ENCODE data around the gene SHMT2.
A peak's percentile ranks its signal among the peaks of the same experiment; 100 is the strongest.

Gene SHMT2

DNA sequence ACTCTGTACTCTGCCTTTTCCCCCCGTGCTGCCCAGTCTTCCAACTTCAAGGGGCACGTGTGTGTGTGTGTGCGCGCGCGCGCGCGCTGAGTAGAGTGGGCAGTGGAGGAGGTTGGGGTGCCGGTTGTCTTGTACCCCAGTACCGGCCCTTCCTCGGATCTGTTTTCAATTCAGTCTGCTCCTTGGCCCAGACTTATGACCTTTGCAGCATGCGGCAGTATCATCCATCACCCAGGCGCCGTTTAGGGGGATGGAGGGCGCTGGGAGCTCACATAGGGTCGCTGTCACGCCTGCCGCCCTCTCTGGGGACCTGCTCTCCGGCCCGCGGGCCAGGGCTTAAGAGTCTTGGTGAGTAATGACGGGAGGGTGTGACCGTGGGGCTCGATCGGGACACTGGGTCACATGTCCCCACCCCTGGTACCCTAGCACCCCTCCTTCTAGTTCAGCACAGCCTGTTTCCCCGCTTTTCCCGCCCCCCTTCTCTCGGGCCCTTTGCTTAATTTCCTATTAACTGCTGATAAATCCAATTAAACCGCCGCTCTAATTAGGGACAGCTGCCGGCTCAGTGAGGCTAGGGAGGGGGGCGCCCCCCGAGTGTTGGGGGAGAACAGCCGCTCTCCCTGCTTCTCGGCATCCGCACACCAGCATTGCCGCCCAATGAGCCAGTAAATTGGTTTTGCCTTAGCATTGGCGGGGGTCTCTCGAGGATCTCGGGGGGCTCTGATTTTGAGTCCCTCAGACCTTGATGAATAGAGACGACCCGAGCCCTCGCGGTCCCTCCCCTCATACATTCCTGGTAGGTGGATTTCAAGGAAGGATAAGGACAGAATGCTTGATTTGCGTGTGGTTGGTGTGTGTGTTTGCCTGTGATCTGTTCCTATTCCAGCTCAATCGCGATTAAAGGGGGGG is 12.1 kb downstream of the SHMT2 start:
- DNase-seq: no peak

DNA sequence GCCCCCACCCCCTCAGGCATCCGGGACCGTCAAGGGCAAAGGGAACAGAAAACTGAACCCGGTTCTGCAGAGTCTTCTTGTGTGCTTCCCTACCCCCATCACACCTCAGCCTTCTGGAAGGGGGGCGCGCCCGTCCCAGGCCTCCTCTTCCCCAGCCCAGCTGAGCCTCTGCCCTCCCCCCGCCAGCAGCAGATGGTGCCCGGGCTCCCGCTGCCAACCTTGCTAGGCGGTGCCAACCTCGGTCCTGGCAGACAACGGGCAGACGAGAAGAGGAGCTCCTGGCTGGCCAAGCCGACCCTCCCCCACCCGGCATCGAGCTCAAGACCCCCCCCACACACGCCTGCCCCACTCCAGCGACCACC is 12.8 kb downstream of the SHMT2 start:
- DNase-seq: no peak

DNA sequence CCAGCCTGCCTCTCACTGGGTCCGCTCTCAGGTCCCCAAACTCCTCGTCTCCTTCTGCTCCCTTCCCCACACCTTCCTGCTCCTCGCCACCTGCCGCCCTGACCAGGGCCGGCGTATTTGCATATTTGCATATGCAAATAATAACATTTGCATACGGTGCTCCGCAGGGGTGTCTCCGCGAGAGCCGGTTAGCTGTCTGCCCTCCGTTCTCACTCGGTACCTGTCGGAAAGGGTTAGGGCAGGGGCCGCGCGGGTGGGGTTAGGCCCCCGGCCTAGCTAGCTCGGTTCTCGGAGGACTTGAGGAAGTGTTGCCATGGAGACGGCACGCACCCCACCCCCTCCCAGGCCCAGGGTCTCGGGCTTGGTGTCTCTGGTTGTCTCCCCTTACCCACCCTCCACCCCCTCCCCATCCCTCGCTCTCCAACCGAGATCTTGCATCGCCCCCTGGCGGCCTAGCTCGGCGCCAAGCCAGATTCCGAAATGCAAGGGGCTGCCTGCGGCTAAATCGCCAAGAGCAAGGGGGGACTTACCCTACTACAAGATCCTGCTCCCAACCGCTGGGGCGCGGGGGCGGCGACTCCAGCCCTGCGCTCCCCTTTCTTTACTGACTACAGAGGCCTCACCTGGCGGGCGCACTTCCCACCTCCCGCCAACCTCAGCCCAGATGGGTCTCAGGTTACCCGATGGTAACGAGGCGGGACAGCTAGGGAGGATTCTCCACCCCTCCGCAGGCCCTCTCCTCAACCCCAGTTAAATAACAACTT is 13.4 kb downstream of the SHMT2 start:
- peak; percentile 62 for DNase-seq

DNA sequence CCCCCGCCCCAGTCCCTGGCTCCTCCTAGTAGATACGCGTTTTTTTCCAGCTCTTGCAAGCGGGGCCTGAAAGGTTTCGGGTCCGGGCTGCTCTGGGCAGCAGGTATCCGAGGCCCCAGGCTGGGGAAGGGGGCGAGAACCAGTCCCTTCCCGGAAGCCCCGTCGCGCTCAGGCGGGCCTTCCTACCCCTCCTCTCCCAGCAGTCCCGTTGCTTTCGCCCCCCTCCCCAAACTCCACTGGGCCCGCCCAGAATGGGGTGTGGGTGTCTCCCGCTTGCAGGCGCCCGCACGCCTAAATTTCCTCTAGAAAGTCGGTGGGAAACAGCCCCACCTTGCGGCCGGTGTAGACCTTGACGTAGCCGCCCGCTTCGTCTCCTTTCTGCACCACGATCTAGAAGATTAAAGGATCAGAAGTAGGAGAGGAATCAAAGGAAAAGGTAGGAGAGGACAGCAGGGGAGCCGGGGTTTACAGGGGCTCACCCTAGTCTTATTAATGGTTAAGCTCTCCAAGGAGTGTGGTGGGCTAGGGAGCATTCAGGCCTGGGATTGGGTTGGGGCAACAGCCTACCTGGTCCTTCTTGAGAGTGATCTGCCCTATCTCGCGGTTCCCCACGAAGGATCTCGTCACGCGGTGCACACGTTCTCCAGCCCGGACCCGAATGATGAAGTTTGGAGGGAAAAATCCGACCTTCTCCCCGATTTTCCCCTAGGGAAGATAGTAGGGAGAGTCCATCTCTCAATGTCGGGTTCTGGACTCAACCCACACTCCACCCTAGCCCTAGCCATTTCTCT is 14.2 kb downstream of the SHMT2 start:
- DNase-seq: peak; percentile 79

DNA sequence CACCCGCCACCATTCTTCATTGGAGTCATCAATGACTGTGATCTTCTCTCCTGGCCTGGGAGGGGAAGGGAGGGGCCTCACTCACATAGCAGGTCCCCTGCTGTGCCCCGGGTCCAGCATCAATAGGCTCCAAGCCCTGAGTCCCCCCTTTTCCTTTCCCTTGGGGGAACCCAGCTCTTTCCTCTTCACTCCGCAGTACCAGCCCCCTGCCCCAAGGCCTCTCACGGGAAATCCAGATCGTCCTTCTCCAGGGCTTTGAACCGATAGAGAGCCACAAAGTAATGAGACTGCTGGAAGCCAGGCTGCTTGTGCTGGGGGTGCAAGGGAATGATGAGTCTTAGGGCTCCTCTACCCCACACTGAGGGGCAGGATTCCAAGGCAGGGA is 14.8 kb downstream of the SHMT2 start:
- DNase-seq: no peak

DNA sequence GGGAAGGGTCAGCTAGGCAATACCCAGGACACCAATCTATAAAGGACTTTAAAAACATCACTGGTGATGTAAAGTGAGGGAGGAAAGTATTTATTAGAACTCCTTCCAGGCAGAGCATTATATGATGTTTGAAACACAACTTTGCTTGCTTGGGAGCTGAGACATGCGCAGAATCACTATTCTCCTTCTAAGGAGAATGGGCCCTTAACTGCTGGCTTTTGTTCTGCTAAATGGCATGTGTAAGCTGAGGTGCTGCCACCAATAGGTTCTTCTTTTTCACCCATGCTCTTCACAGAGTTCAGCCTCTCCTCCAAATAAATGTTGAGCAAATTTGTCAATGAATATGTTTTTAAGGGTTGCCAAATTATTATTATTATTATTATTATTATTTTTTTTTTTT is 17.5 kb downstream of the SHMT2 start:
- DNase-seq: no peak

DNA sequence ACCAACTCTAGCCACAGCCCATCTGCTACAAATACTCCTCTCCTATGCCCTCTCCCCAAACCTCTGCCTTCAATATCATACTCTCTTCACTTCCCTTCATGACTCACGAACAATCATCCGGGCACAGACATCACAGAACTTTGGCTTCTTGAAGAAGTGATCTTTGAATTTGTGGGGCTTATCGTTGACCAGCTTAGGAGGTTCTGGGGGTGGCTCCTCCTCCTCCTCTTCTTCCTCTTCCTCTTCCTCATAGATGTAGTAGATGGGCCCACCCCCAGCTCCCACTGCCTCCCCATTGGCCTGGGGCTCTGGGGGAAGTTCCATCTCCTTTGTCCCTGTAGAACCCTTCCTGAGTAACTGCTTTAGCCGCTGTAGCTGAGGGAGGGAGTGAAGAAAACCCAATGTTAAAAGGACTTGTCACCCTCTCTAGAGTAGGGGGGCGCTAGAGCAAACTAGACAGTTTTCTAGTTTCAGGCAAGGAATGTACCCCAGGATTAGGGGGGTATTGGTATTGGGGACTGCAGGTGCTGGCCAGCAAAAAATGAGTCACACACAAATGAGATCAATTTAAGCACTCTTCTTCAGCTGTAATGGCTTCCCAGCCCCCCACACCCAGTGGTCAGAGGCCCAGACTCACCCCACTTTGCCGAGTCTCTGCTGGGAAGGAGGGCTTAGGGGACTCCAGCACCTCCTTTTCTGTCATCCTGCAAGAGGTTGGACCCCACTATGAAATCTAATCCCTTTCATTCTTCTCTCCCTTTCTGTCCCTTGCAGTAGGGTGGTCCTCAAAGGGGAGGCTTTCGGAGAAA is 19.6 kb downstream of the SHMT2 start:
- DNase-seq: no peak

DNA sequence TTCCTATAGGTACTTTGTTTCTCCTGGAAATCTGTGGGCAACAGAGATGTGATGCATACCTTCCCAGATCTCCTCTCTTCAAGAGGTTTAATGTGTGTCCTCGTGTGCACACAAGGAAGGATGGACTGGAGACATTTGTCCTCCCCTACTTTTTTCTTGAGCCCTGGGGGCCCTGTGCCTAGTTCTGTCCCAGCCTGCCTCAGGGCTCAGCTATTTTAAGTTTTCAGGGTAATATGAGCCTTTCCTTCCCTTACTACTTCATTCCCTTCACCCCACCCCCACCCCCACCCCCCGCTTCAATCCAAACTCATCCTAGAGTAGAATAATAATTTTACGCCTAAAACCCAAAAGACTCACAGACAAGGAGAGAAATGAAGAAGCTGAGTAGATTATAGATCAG is 21.0 kb downstream of the SHMT2 start:
- no peak for DNase-seq

DNA sequence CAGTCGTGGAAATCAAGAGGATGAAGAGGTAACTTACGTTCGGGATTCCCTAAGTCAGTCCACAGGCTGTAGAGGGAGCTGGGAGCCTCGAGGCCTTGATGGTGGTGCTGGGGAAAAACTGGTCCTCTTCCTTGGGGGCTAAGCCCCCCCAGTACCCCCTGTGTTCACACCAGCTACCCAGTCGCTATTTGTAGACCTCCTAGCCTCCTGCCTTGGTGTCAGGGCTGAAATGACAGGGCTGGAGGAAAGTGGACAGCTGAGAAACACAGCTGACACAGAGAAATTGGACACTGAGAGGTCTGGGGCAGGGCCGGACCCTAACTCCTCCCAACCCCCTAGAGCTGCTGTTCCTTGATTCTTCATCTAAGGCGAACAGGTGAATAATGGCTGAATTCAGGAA is 21.4 kb downstream of the SHMT2 start, which contains the start of gene STAC3:
TSS of gene STAC3 (minus strand) at position 232 of the 400 bp plus-strand sequence. CDS start 1,551 bp downstream, outside the sequence.
- no peak for DNase-seq

DNA sequence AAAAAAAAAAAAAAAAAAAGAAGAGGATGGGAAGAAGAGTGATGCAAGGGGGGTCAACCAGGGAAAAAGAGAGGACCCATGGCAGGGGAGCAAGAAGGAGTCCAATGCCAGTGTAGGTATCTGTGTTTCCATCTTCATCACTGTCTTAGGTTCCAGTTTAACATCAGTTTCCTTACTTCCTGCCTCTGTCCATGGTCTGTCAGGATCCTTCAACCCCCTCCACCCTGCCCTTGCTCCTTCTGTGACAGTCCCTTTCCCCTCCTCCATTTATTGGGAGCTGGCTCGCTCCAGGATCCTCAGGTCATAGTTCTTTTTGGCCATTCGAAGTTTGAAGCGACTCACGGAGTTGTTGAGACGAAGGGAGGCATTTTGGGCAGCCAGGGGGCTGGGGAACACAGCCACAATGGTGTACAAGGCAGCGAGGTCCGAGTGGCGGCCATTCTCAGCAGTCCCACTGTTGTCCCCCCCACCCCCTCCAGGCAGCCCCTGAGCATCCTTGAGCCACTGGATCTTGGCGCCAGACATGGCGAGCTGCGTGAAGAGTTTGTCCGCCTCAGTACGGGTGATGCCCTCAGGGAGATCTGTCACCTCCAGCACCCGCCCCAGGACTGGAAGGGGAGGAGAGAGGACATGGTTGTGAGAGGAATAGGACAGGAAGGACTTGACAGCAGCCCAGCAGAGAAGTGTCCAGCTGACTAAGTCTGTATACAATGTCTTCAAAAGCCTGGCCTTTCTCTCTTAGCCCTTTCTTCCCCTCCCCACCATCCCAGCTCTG is 25.2 kb downstream of the SHMT2 start:
- DNase-seq: no peak

DNA sequence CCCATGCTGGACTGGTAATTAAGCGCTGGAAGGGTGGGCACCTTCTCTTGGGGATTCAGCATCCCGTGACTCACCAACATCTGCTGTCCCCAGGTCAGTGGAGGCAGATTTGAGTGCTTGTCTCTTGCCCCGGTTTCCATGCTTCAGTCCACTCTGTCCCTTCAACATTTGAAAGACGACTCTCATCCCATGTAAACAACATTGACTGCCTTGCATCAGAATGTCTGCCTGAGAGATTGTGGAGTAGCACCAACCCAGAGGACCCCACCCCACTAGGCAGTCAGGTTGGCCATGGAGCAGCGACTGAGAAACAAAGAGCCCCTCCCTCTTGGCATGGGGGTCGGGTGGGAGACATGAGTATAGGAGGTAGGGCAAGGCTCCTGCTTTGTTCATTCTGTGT is 26.4 kb downstream of the SHMT2 start:
- DNase-seq: no peak

DNA sequence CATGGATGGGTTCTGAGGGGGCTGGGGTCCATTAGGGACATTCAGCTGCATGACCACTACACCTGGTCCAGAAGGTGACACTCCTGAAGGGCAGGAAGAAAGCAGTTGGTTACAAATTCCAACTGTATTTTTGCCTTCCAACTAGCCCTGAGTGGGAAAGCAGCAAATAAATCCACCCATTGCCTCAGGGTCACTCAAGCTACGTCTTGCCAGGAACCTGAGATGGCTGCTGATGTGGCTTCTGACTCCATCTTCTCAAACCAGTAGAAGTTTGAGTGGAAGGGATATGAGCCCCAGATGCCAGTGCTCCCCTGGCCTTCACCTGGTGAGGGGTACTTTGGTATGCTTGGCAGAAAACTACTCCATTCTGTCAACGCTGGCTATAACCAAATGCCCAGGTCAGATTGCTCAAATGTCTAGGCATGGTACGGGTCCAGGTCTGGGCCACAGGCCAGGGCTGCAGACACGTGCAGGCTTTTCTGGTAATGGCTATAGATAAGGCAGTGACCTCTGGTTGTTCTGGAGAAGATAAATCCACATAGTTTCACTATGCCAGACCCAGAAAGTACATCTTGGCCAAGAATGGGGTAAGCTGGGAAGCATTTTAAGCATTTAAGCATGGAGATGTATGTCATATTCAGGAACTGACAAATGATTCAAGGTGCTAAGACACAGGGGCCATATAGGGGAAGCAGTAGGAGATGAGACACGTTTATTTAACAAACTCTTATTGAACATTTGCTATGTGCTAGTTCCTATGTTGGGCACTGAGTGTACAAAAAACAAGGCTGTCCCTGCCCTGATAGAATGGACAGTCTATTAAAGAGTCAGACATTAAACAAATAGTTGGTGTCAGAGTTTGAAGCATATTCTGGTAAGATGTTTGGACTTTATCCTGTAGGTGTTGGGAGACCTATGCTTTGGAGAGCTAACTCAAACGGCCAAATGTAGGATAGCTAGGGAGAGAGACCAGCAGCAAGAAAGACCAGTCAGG is 29.8 kb downstream of the SHMT2 start:
- DNase-seq: no peak

DNA sequence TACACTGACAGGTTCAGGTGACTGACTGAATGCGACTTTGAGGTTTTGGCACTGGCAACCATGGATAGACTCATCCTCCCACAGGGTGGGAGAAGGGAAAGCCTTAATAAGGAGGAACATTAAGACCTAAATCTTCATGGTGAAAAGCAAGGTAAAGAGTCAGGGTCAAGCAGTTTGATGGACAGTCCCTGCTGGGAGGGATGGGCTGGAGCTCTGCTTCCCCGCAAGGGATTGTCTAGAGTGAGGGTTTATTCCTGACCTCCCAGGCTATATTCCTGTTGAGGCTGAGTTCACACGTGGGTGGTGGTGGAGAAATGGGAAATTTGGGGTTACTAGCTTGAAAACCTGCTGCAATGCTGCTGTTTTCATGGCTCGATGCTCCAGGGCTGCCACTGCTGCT is 30.9 kb downstream of the SHMT2 start:
- DNase-seq: no peak

DNA sequence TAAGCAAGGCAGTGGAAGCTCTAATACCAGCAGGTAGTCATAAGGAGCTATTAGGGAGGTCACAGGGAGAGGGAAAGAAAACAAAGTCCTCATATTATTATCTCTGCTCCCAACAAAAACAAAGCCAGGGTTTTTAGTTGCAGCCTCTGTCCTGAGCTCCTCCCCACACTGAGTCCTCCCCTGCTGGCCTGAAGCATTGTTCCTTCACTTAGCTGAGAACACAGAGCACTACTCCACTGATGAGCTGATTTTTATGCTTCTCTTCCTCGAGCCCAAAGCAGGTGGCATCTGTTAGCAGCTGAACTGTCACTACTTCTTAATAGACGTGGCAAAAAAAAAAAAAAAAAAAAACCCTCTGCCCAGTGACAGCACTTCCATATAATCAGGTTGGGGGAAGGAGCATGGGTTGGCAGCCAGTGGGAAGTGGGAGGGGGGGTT is 31.9 kb downstream of the SHMT2 start:
- no peak for DNase-seq

DNA sequence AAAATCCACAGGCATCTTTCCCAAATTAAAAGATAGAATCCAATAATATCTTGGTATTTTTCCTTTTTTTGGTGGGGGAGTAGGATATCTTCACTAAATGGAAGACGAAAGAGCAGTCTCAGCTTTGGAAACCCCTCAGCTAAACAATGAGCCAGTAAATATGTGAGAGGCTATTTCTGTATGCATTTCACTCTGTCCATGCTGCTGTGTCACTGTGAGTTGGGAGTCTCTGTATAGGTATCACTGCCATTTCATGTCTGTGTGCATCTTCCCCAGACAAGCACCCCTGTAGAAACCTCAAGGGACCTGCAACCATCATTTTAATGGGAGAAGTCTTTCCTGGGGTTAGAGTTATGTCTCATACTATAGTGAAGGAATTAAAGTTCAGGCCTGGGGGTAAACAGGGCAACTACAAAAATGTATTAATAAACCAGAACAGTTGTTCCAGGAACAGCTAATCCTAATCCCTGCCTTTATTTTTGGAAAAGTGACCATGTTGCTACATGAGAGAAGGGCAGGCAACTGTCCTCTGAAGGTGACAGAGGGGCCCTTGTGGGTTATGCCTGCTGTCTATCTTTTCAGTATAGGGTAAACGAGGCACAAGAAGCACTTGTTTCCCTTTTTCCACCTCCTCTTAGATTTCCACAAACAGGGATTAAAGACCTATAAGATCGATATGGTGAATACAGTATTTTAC is 32.8 kb downstream of the SHMT2 start:
- DNase-seq: no peak

DNA sequence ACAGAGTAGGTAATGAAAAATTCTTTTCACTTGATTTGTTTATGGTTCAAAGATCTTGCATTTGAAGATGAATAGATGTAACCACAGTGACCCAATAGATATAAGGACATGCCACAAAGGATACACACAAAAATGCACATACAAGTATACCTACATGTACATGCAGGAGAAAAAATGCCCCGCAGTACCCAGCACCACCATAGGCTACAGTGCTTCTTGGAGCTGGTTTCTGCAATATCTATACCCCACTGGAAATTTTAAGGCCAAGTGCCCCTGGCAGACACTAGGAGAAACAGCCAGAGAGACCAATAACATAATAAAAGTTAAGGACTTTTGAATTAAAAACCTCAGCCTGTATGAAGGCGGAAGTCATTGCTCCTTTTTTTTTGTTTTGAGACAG is 33.6 kb downstream of the SHMT2 start:
- no peak for DNase-seq

DNA sequence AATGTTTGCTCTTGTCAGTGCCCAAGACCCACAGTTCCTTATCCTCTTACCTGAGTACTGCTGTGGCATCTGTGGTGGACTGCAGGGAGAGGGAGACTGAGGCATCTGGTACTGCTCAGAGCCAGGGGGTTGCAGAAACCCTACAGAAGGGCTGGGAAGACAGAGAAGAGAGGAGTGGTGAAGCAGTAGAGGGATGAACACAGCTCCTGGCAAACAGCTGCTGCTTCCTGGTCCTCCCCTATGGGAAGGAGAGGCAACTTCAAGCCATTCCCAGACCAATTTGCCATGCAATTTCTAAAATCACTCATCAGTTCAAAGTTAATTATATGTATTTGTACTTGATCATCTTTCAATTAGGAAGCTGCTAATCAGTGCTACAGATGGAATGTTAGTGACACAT is 37.2 kb downstream of the SHMT2 start:
- DNase-seq: no peak

DNA sequence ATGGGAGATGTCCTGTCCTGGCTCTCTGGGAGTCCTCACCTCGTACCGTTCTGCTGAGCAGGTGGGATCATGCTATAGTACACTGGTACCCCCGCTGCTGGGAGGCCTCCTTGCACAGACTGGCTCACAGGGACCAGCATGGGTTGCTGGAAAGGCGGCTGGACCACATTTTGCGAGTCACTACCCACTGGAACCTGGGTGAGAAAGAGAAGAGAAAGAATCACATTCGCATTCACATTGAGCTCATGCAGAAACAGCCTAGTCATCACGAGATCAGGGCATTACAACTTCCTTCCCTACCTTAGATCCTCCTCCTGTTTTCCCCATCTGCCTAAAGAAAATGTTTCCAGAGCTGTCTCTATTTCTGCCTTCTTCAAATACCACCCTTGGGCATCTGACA is 38.8 kb downstream of the SHMT2 start:
- no peak for DNase-seq

DNA sequence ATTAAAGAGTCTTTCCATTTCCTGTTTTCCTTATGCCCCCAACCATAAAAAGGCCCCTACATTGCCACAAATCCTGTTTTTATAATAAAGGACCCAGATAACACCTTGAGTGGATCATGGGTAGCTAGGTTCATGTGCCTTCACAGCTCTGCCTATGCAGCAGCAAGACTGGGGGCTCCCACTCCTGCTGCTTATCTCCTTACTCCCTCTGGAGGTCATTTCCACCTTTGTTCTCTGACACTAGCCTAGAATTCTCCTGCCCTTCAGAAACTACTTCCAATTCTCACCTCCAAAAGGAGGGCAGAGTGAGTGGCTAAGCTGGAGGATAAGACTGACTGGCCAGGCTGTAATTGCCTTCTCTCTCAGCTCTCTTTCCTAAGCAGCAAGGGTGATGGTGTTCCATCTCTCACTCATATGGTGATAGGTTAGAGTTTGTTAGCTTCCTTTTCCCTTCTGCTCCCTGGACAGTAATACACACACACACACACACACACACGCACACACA is 41.5 kb downstream of the SHMT2 start:
- no peak for DNase-seq

Measured in activated gamma-delta T cell treated with Interleukin-2 at 50 U/mL for 16 hours (primary cell).